GM10847 (cell line): ENCODE data around the gene RPA1.

Experiments
- POLR2A ChIP-seq: IDR thresholded peaks from 2 replicates; pipeline ENCODE4 v1.6.1; 2011; ENCODE audit not compliant: insufficient read length; ENCODE audit errors: extremely low read depth

Gene RPA1

DNA sequence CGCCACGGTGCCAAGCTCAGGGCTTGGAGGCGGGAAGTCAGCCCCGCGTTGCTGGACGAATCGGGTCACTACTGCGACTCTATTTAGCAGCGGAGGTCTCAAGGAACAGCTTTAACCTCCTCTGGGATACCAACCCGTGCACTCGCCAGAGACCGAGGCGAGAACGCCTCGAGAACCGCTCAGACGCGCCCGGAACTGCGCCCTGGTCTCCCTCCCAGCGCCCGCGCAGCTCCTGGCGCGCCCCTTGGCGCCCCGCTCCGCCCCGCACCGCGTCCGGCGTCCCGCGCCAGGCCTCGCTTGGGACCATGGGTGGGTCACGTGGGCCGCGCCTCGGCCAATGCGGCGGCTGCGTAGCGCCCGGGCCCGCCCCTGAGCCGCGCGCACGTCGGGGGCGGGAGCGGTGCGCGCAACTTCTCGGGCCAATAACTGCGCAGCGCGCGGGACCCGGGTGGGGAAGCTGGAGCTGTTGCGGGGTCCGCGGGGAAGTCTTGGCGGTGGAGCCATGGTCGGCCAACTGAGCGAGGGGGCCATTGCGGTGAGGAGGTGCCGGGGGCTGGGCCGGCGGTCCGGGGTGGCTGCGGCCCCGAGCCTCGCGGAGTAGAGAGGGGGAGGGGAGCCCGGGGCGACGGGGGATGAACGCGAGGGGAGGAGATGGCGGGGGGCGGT, at the start of gene RPA1, which contains the start of gene SMYD4:
RPA1 (plus strand) TSS at position 414 of the 666 bp plus-strand sequence; CDS start at position 503, 89 bp downstream.
SMYD4 (minus strand) TSS at position 311 of the 666 bp plus-strand sequence. CDS start 1,908 bp downstream, outside the sequence.
- peak; percentile 79 for TF ChIP-seq POLR2A

DNA sequence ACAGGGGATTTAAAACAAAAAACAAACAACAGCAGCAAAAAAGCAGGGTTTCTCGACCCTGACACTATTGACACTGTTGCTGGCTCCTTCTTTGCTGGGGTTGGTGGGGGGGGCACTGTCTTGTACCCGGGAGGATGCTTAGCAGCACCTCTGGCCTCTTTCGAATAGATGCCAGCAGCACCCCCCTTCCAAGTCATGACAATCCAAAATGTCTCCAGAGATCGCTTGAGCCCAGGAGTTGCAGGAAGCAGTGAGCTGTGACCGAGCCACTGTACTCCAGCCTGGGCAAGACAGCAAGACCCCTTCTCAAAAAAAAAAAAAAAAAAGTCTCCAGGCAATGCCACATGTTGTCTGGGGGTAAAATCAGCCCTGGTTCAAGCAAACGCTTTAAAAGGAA, 47.6 kb upstream of the RPA1 start:
- no peak for TF ChIP-seq POLR2A

DNA sequence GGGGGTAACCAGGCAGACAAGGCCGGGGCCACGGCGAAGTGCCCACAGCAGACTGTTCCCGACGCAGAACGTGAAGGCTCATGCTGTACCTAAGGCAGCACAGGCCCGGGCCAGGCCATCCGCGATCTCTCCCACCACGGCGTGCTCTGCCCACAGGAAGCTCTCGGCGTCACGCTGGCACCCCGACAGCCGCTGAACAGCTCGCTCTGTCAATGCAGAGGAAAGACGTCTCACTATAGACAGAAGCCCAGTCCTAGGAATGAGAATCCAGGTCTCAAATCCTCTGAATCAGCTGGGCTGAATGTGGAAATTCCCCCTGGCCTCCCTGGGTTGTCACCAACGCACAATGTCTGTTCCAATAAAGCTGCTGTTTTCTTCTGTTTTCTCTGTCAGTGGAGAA, 46.5 kb upstream of the RPA1 start:
- TF ChIP-seq POLR2A = no peak

DNA sequence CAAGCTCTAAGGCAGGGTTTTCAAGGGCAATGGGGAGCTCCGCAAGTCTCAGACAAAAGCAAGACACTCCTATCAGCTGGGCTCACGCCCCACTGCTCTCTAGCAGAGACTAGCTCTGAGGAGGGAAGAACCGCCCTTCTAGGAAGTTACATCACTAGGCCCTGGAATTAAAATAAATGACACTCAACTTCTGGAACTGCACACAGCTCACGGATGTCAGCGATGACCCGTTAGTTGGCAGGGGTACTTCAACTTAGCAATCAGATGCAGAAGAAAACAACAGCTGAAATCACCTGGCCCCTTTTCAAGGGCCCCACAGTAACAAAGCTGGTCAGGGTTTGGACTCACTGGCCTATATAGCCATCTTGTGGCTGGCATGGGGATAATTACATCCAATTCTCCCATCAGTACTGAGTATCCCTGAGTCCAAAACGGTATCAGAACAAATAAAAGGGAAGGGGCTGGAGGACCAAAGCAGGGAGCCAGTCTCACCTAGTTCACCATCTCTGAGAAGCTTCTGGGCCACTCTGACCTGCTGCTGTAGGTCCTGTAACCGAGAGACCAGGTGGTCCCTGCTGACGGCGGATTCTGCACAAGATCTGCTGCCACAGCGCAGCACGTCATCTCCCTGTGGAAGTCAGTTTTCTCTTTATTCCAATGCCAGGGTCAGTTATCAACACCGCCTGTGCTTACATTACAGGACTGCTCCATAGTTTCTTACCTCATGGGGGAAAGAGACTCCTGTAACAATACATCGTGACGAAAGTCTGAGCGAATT, 45.8 kb upstream of the RPA1 start:
- no peak for TF ChIP-seq POLR2A

DNA sequence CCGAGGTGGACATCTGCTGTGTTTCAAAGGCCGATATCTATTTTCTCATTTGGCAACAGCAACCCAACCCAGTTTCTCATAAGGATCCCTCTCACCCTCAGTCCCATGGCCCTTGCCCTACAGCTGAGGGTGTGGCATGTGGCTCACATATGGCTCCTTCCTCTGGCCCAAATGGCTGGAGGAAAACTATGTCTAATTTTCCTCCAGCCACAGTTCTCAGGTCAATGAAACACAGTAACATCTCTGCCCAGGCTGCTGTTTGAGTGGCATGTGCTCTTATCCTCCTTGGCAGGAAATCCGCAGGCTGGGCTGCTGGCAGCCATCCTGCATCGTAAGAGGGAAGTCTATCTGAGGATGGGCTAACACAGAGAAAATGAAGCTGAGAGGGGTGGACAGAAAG, 43.9 kb upstream of the RPA1 start:
- TF ChIP-seq POLR2A = no peak

- no peak for TF ChIP-seq POLR2A
These were observed 43.1 kb upstream of the RPA1 start for GRCh38 chr17:1786708-1787107.

DNA sequence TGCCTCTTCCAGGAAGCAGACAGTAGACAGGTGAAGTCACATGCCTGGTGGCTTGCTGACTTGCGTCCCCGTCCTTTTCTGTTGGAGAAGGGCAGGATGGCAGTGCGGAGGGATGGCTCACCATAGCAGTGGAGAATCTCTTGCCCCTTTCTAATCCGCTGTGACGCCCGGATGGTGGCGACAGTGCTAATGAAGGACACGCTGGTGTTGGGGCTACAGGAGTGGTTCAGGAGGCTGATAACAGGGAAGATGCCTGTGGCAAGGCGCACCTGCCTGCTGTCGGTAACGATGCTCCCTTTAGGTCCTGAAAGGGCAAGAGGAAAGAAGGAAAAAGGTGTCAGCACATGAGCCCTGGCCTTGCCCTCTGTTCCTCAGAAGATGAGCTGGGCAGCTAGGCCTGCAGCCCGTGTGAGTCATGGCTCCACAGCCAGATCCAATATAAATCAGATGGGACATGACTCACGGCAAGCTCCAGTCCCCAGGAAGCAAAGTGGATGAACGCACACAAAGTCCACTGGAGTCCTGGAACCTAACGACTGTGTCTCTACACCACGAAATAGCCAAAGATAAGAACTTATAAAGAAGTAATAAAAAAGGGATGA, 42.4 kb upstream of the RPA1 start:
- no peak for TF ChIP-seq POLR2A

- TF ChIP-seq POLR2A = no peak
These were observed 39.9 kb upstream of the RPA1 start for GRCh38 chr17:1789936-1790335.

DNA sequence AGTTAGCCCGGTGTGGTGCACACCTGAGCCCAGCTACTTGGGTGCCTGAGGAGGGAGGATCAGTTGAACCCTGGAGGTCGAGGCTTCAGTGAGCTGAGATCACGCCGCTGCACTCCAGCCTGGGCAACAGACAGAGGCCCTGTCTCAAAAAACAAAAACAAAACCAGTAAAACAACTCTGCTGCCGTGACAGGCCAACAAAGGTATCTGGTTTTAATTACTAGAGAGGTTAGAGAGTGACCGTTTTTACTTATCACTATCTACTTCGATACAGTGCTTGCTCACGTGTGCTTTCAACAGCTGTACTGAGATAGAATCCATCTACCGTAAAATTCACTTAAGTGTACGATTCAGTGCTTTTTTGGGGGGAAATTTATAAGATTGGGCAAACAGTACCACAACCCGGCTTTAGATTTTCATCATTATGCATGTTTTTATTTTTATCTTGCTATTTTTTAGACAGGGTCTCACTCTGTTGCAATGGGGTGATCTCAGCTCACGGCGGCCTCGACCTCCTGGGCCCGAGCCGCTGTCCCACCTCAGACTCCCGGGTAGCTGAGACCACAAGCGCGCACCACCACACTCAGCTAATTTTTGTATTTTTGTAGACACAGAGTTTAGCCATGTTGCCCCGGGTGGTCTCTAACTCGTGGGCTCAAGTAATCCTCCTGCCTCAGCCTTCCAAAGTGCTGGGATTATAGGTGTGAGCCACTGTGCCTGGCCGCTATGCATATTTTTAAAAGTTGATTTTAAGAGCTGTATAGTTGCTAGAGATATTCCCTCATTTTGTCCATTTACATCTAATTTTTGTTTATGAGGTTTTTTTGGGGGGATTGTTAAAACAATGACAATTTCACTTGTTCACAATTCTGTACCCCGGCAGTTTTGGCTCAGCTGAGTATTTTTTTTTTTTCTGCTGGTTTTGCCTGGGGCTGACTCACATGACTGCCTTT, 37.0 kb upstream of the RPA1 start:
- TF ChIP-seq POLR2A = no peak

- TF ChIP-seq POLR2A = no peak
These were observed 36.4 kb upstream of the RPA1 start for GRCh38 chr17:1793447-1793806.

DNA sequence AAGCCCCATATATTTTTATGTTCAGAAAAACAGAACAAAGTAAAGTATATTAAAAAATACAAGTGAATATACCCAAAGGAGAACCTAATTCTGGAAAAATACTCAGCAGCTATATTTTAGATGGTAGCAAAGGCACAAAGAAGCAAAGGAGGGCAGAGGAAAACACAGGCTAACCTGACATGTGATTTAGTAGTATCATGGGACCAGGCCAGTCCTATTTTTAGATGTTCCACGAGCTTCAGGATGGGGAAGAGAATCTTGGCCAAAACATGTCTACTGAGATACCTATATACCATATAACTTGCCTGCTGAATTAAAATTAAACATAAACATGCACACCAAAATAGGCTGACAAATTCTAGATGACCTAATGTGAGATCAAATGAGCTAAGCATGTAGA, 33.0 kb upstream of the RPA1 start:
- no peak for TF ChIP-seq POLR2A

DNA sequence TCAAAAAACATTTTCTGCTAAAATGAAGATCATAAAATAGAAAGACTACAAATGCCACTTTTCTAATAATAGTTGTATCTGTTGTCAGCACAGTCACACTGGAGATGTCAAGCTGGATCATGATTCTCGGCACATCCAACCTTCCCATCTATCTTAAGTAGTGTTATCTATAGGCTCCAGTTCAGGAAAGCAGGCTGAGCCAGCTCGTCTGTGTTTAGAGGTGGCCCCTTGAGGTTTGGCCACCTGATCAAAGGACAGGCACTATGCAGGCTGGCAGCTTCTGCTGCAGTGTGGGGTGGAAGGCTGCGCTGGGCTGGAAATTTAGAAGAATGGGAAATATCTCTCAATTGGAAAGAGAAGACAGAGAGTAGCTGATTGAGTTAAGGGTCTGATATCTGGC, 32.5 kb upstream of the RPA1 start:
- TF ChIP-seq POLR2A = no peak

DNA sequence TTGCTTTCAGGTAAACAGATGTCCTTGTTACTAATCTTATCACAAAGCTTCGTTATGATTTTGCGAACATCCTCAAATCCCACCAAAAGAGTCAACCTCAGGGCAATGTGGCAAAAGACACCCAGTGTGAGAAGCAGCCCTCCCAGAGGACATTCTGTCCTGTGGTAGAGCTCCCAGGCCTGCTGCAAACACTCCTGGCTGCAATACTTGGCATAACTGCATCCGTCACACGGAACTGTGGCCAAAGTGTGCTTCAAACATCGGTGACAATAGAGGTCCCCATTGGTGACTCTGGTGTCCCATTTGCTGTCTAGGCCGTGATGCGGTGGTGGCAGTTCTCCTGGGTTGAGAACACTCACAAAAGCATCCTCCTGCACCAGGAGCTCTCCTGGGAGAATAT, 29.6 kb upstream of the RPA1 start:
- TF ChIP-seq POLR2A = no peak

DNA sequence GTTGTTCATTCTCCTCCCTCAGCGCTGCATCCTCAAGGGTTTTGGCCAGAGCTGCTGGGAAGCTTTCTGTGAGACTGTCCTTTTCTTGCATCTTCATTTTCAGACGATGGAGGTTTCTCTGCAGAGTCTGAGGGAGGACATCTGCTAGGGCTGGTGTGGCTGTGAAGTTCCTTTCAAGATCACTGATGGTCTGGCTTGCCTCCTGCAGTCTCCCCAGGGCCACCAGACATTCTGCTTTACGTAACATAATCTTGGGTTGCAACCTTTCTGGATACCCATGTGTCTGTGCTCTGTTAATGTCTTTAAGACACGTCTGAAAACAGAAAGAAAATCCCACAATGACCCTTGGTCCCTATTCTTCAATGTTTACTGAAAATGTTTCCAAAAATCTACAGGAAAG, 29.1 kb upstream of the RPA1 start:
- TF ChIP-seq POLR2A = no peak

GRCh38 chr17:1802429-1802828, 27.4 kb upstream of the RPA1 start:
- TF ChIP-seq POLR2A = no peak
